ENCODE data around the gene MYO3A.

DNA sequence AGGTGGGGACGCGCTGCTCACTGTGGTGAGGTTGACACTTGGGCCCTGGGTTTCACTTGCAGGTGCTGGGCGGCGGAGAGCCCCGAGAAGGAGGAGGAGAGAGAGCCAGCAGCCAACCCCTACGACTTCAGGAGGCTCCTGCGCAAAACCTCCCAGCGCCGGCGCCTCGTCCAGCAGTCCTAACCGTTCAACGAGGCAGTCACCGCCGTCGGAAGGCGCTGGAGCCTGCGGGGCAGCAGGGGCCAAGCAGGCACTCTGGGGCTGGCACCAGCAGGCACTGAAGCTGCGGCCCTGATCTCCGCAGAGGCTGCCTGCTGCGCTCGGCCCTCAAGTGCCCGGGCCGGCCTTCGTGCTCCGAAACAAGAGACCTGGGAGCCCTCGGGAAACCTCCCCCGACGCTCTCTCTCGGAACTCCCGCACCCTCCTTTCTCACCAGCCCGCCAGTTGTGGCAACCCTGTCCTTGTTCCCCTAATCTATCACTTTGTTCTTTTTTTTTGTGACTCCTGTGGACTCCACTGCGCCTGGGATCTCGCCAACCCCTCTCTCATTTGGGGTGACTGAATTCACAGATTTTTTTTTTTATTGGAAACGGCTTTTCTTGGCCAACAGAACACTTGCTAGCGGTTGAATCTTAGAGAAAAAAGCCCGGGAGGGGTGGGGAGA is 277.9 kb downstream of the MYO3A start:
- TF ChIP-seq, protein P1, sequence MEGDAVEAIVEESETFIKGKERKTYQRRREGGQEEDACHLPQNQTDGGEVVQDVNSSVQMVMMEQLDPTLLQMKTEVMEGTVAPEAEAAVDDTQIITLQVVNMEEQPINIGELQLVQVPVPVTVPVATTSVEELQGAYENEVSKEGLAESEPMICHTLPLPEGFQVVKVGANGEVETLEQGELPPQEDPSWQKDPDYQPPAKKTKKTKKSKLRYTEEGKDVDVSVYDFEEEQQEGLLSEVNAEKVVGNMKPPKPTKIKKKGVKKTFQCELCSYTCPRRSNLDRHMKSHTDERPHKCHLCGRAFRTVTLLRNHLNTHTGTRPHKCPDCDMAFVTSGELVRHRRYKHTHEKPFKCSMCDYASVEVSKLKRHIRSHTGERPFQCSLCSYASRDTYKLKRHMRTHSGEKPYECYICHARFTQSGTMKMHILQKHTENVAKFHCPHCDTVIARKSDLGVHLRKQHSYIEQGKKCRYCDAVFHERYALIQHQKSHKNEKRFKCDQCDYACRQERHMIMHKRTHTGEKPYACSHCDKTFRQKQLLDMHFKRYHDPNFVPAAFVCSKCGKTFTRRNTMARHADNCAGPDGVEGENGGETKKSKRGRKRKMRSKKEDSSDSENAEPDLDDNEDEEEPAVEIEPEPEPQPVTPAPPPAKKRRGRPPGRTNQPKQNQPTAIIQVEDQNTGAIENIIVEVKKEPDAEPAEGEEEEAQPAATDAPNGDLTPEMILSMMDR (IDR thresholded peaks at IDR 0.05) = no peak
- TF ChIP-seq POLR2A (IDR thresholded peaks at IDR 0.05) = no peak

Measured in esophagus squamous epithelium (tissue), 4 donors.